Stomach (tissue), 9 donors: ENCODE measurements around the gene APCDD1. TPM values are rescaled to one million over a fixed set of nuclear protein-coding genes. Genes with fewer than 3 reads are reported as not detected.
A peak's percentile ranks its signal among the peaks of the same experiment; 100 is the strongest.
"Not testable (repeated sequence)": the region's sequence is repeated elsewhere in the genome, so short reads cannot be mapped to it uniquely, and the experiment has no call there.

Experiments
- DNase-seq, 2 donors: peaks; one replicate each; pipeline versions ENCODE4 v3.0.0 to v3.0.0-alpha.2; 2013 to 2019
- H3K27ac ChIP-seq, 5 donors: fragments of 200-600 bp in 4 of 5; sonication (generic) in 4 of 5; one replicate each; pipeline ENCODE4 v1.5.1; 2013 to 2019; ENCODE audit warnings: mild to moderate bottlenecking in 1 of 5, moderate library complexity in 1 of 5
- H3K27me3 ChIP-seq, 3 donors: fragments of 200-600 bp; sonication (generic); one replicate each; pipeline ENCODE4 v1.5.1; 2017 to 2019; ENCODE audit warnings: mixed run types in 1 of 3
- H3K36me3 ChIP-seq, 4 donors: fragments of 200-600 bp; sonication (generic); 1 replicate in 3 of 4; 2 replicates in 1 of 4; pipeline ENCODE4 v1.5.1; 2016 to 2019
- H3K4me1 ChIP-seq, 4 donors: fragments of 200-600 bp; sonication (generic); one replicate each; pipeline ENCODE4 v1.5.1; 2016 to 2019
- H3K4me3 ChIP-seq, 4 donors: fragments of 200-600 bp; sonication (generic) in 3 of 4; one replicate each; pipeline ENCODE4 v1.5.1; 2016 to 2019; ENCODE audit warnings: mild to moderate bottlenecking in 1 of 4
- H3K9me3 ChIP-seq, 4 donors: fragments of 200-600 bp; sonication (generic); one replicate each; pipeline ENCODE4 v1.5.1; 2016 to 2019
- EP300 ChIP-seq: sonication (generic); formaldehyde crosslinking; IDR thresholded peaks from one replicate; pipeline ENCODE4 v1.6.1; 2017; ENCODE audit warnings: antibody characterized with exemption
- POLR2A ChIP-seq, 4 donors: fragments of 450-650 bp; IDR thresholded peaks; one replicate each; pipeline ENCODE4 v1.6.1; 2016; ENCODE audit warnings: antibody characterized with exemption in 4 of 4, control low read depth in 2 of 4, mild to moderate bottlenecking in 1 of 4, moderate library complexity in 1 of 4
- POLR2AphosphoS5 ChIP-seq, 3 donors: sonication (generic); formaldehyde crosslinking; IDR thresholded peaks; one replicate each; pipeline ENCODE4 v1.6.1; 2016; ENCODE audit warnings: antibody characterized with exemption in 3 of 3
- WGBS, 5 donors: extraction: QIAGEN DNeasy Blood & Tissue Kit in 3 of 5; methylation state at CpG; one replicate each; pipeline versions ENCODE4 v1.1.5 to v1.1.7; 2013 to 2018; 5-methylcytosine and 5-hydroxymethylcytosine counted together
- intact Hi-C: fragments of 100-400 bp; cut with DNase I; formaldehyde crosslinking; loops from one replicate; pipeline ENCODE4 v1.15.1; 2023; ENCODE audit warnings: low total_unique reads
- polyA plus RNA-seq, 3 donors: library from polyadenylated mRNA; stranded (reverse); fragments of 200-250 nt; gene quantifications; one replicate each; pipeline ENCODE4 v1.2.3, GENCODE V29; 2013
- total RNA-seq, 5 donors: library from RNA; depleted of rRNA; stranded (reverse); fragments of >200 nt; gene quantifications; one replicate each; pipeline versions ENCODE4 v1.1.0 to v1.2.3, GENCODE V29; 2014 to 2016
- TF ChIP-seq, protein P1 (sequence below), 7 experiments: fragments of 450-650 bp in 4 of 7; fragments of 200-600 bp in 3 of 7; sonication (generic) in 3 of 7; IDR thresholded peaks; one replicate each; pipeline ENCODE4 v1.5.1; 2016 to 2019; ENCODE audit warnings: antibody characterized with exemption in 7 of 7, control low read depth in 2 of 7, mild to moderate bottlenecking in 1 of 7
- donor health status: healthy with polysubstance abuse.
- donor health status: Bipolar disorder and iron deficiency.
- donor health status: healthy.

The APCDD1 gene
- total and polyA plus RNA-seq, 8 donors, result 11.0 to 142 (median 25.9) TPM

DNA sequence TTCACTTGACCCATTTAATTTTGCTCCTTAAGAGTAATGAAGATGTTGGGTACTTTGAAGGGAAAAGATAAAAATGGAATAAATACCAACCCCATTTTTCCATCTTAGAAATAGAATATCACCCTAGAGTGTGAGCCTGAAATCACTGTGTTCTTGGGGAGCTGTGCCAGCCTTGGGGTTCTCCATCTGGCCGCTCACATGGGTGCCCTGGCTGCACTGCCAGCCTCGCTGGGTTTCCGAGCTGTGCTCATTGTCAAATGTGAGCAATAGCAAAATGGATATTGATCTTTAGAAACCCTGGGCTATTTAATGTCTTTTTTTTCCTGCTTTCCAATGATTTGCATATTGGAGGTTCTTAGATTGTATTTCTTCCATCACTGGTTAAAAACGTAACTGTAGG, 9.3 kb downstream of the APCDD1 start:
- Histone ChIP-seq H3K4me1 (peaks cover 0 to 23% (median 8%) of the 10 kb centered on the region in 4 donors), H3K4me3 (no peak overlapping the region), H3K9me3 (no peaks in the 10 kb centered on the region), H3K27me3 (no peaks in the 10 kb centered on the region), H3K36me3 (peaks cover 0 to 4% (median 0%) of the 10 kb centered on the region in 4 donors), H3K27ac (no peak overlapping the region)
- WGBS, 5 donors, result 89 to 97% (median 95%) methylated on average over 4 of the region's 4 CpGs
- intact Hi-C loops, result no loop called here
- TF ChIP-seq POLR2A (IDR thresholded peaks at IDR 0.05), result no peak
- no peak for TF ChIP-seq EP300
- TF ChIP-seq, protein P1, sequence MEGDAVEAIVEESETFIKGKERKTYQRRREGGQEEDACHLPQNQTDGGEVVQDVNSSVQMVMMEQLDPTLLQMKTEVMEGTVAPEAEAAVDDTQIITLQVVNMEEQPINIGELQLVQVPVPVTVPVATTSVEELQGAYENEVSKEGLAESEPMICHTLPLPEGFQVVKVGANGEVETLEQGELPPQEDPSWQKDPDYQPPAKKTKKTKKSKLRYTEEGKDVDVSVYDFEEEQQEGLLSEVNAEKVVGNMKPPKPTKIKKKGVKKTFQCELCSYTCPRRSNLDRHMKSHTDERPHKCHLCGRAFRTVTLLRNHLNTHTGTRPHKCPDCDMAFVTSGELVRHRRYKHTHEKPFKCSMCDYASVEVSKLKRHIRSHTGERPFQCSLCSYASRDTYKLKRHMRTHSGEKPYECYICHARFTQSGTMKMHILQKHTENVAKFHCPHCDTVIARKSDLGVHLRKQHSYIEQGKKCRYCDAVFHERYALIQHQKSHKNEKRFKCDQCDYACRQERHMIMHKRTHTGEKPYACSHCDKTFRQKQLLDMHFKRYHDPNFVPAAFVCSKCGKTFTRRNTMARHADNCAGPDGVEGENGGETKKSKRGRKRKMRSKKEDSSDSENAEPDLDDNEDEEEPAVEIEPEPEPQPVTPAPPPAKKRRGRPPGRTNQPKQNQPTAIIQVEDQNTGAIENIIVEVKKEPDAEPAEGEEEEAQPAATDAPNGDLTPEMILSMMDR (IDR thresholded peaks at IDR 0.05), result no peak
- TF ChIP-seq POLR2AphosphoS5 (IDR thresholded peaks at IDR 0.05), result no peak
- no peak for DNase-seq

DNA sequence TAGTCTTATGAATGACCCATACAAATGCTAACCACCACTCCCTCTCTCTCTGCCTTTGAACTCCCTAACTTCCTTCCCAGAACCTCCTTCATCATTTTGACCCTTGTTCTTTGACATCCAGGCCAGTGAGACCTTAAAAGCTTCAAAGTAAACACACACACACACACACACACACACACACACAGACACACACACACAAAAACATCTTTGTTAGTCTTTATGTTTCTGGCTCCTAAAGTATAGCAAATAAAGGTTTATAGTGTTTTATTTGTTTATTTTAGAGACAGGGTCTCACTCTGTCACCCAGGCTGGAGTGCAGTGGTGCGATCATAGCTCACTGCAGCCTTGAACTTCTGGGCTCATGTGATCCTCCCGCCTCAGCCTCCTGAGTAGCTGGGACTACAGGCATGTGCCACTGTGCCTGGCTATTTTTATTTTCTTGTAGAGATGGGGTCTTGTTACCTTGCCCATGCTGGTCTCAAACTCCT, 9.8 kb downstream of the APCDD1 start:
- H3K27ac ChIP-seq, H3K27me3 ChIP-seq, intact Hi-C loops, H3K9me3 ChIP-seq, H3K36me3 ChIP-seq, DNase-seq, H3K4me3 ChIP-seq: not testable (repeated sequence)
- H3K4me1 ChIP-seq, result peaks cover 0 to 28% (median 8%) of the 10 kb centered on the region in 4 donors
- 94 to 100% (median 96%) methylated on average over 2 of the region's 2 CpGs for WGBS, 5 donors

DNA sequence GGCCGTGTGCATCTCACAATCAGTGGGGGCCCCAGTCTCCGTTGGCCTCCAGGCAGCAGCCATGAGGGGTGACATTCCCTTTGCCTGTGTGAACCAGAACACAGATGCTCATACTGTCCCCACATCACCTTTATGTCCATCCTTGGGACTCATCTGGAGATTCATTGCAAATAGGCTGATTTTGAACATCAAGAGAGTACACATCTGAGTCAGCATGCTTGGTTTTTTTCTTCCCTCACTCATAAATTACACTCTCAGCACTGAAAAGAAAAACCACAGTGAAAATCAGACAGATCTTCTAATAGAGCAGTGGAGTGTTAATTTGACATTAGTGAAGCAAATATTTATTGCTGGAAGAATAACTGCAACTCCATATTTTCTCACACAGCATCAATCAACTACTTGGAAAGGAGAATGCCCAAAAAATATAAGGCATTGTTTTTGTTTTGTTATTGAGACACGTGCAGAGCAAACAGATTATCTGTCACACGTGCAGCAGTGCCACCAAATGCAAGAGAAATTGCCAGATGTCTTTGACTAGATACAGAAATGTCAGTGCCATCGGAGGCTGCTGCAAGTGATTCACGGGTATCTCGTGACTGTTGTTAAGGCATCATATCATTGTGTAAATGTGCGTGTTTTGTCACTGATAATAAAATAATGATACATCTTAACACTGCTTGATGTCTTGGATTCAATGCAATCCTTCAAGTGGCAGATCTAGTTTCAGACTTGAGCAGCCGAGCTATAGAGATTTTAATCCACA, 10.9 kb downstream of the APCDD1 start:
- DNase-seq, result no peak
- H3K36me3 ChIP-seq, result peaks cover 0 to 4% (median 2%) of the 10 kb centered on the region in 4 donors
- intact Hi-C loops, result no loop called here
- 79 to 85% (median 82%) methylated on average over 9 of the region's 9 CpGs for WGBS, 5 donors
- no peaks in the 10 kb centered on the region for H3K9me3 ChIP-seq
- no peak overlapping the region for H3K27ac ChIP-seq
- no peak for TF ChIP-seq POLR2A (IDR thresholded peaks at IDR 0.05)
- no peak for TF ChIP-seq EP300
- TF ChIP-seq, protein P1 (IDR thresholded peaks at IDR 0.05), result no peak
- no peak for TF ChIP-seq POLR2AphosphoS5 (IDR thresholded peaks at IDR 0.05)
- peaks cover 0 to 40% (median 7%) of the 10 kb centered on the region in 4 donors for H3K4me1 ChIP-seq
- no peaks in the 10 kb centered on the region for H3K27me3 ChIP-seq
- no peak overlapping the region for H3K4me3 ChIP-seq

DNA sequence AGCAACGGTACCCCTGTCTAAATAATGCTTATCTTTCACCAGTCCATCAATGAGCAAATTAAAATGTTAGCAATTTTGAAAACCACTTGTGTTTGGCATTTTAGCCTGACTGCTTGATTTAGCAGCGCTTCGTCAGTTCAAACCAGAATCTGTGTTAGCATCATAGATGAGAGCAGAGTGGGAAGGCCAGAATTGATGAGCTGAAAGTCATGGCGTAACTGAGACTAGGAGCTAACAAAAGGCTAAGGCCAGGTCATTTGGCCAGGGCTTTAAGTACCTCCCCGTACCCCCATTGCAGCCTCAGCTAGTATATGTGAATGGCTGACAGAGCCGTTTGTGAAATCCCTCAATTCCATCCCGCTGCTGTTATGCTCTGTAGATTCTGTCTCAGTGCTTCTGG, 16.0 kb downstream of the APCDD1 start:
- H3K4me1 ChIP-seq, result peaks cover 0 to 37% (median 7%) of the 10 kb centered on the region in 4 donors
- H3K27ac ChIP-seq, result peak overlapping the region in 1 of 5 donors; percentile 7
- no peak for DNase-seq
- intact Hi-C loops, result no loop called here
- H3K27me3 ChIP-seq, result no peaks in the 10 kb centered on the region
- TF ChIP-seq EP300 (no peak), POLR2AphosphoS5 (IDR thresholded peaks at IDR 0.05) (no peak), POLR2A (IDR thresholded peaks at IDR 0.05) (no peak)
- TF ChIP-seq, protein P1 (IDR thresholded peaks at IDR 0.05), result no peak
- H3K4me3 ChIP-seq, result no peak overlapping the region
- H3K36me3 ChIP-seq, result peaks cover 14 to 30% (median 20%) of the 10 kb centered on the region in 4 donors
- WGBS, 5 donors, result 81 to 84% (median 84%) methylated on average over 7 of the region's 7 CpGs
- no peaks in the 10 kb centered on the region for H3K9me3 ChIP-seq

DNA sequence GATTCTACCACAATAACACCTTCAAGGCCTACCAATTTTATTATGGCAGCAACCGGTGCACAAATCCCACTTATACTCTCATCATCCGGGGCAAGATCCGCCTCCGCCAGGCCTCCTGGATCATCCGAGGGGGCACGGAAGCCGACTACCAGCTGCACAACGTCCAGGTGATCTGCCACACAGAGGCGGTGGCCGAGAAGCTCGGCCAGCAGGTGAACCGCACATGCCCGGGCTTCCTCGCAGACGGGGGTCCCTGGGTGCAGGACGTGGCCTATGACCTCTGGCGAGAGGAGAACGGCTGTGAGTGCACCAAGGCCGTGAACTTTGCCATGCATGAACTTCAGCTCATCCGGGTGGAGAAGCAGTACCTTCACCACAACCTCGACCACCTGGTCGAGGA, 17.1 kb downstream of the APCDD1 start:
- Histone ChIP-seq H3K27me3 (no peaks in the 10 kb centered on the region), H3K9me3 (no peaks in the 10 kb centered on the region), H3K4me3 (no peak overlapping the region), H3K27ac (no peak overlapping the region), H3K4me1 (peaks cover 5 to 49% (median 11%) of the 10 kb centered on the region in 4 donors), H3K36me3 (peaks cover 14 to 30% (median 20%) of the 10 kb centered on the region in 4 donors)
- WGBS, 5 donors, result 86 to 97% (median 89%) methylated on average over 22 of the region's 22 CpGs
- TF ChIP-seq EP300, result no peak
- no peak for TF ChIP-seq POLR2AphosphoS5 (IDR thresholded peaks at IDR 0.05)
- TF ChIP-seq, protein P1 (IDR thresholded peaks at IDR 0.05), result no peak
- no peak for TF ChIP-seq POLR2A (IDR thresholded peaks at IDR 0.05)
- DNase-seq, result no peak
- intact Hi-C loops, result no loop called here
